Esophagus muscularis mucosa (tissue), 4 donors: ENCODE data around the gene APMAP. TPM values are rescaled to one million over a fixed set of nuclear protein-coding genes. Genes with fewer than 3 reads are reported as not detected.

Experiments used
- DNase-seq: peaks from one replicate; pipeline ENCODE4 v3.0.0-alpha.2; 2017; ENCODE audit errors: extremely low spot score
- H3K27ac ChIP-seq, 4 donors: fragments of 200-600 bp; sonication (generic); replicated peaks in 1 of 4; 1 replicate in 3 of 4; 2 replicates in 1 of 4; pipeline ENCODE4 v1.5.1; 2016 to 2019; ENCODE audit warnings: mild to moderate bottlenecking in 1 of 4
- H3K27me3 ChIP-seq, 4 donors: fragments of 200-600 bp; sonication (generic); one replicate each; pipeline versions ENCODE4 v1.5.1 to v1.6.0; 2016 to 2019
- H3K36me3 ChIP-seq, 4 donors: fragments of 200-600 bp; sonication (generic); one replicate each; pipeline ENCODE4 v1.5.1; 2016 to 2019
- H3K4me1 ChIP-seq, 4 donors: fragments of 200-600 bp; sonication (generic); one replicate each; pipeline ENCODE4 v1.5.1; 2016 to 2019
- H3K4me3 ChIP-seq, 4 donors: fragments of 200-600 bp; sonication (generic); 1 replicate in 2 of 4; 2 replicates in 2 of 4; pipeline ENCODE4 v1.5.1; 2016 to 2019; ENCODE audit warnings: mild to moderate bottlenecking in 4 of 4, moderate library complexity in 1 of 4
- H3K9me3 ChIP-seq, 4 donors: fragments of 200-600 bp; sonication (generic); 1 replicate in 3 of 4; 2 replicates in 1 of 4; pipeline ENCODE4 v1.5.1; 2016 to 2019
- CTCF ChIP-seq, 3 experiments: fragments of 200-600 bp in 2 of 3; fragments of 450-650 bp in 1 of 3; sonication (generic) in 2 of 3; IDR thresholded peaks; one replicate each; pipeline ENCODE4 v1.5.1; 2017 to 2019; ENCODE audit warnings: antibody characterized with exemption in 3 of 3, mild to moderate bottlenecking in 2 of 3, moderate library complexity in 1 of 3
- EP300 ChIP-seq: sonication (generic); formaldehyde crosslinking; IDR thresholded peaks from one replicate; pipeline ENCODE4 v1.6.1; 2017; ENCODE audit warnings: antibody characterized with exemption
- POLR2A ChIP-seq: fragments of 450-650 bp; IDR thresholded peaks from one replicate; pipeline ENCODE4 v1.6.1; 2017; ENCODE audit warnings: antibody characterized with exemption, moderate library complexity, mild to moderate bottlenecking, low read depth
- POLR2AphosphoS5 ChIP-seq, 2 donors: sonication (generic); formaldehyde crosslinking; IDR thresholded peaks; one replicate each; pipeline ENCODE4 v1.6.1; 2017; ENCODE audit warnings: antibody characterized with exemption in 2 of 2
- WGBS: methylation state at CpG from one replicate; pipeline ENCODE4 v1.1.5; 2018; 5-methylcytosine and 5-hydroxymethylcytosine counted together
- intact Hi-C: fragments of 100-400 bp; cut with DNase I; formaldehyde crosslinking; loops from one replicate; pipeline ENCODE4 v1.15.1; 2023
- total RNA-seq, 4 donors: library from RNA; depleted of rRNA; stranded (reverse); fragments of >200 nt; gene quantifications; one replicate each; pipeline versions ENCODE4 v1.1.0 to v1.2.1, GENCODE V29; 2016

Gene APMAP
- total RNA-seq, 4 donors from 2014 or later = 21.6 to 35.6 (median 32.5) TPM

GRCh38 chr20:24987244-24987643, 5.3 kb downstream of the APMAP start:
- DNase-seq = no peak
- 89% methylated on average over 2 of the region's 2 CpGs for WGBS
- H3K4me3 ChIP-seq = no peak overlapping the region
- H3K36me3 ChIP-seq = peaks cover 0 to 18% (median 13%) of the 10 kb centered on the region in 4 donors
- intact Hi-C loops = loop anchor here (5.0 kb wide), 1 partner anchor 415 kb away; no protein-coding TSS in a partner anchor
- TF ChIP-seq POLR2A = no peak
- no peak for TF ChIP-seq CTCF (IDR thresholded peaks at IDR 0.05)
- TF ChIP-seq EP300 = no peak
- TF ChIP-seq POLR2AphosphoS5 (IDR thresholded peaks at IDR 0.05) = no peak
- no peaks in the 10 kb centered on the region for H3K9me3 ChIP-seq
- no peaks in the 10 kb centered on the region for H3K27me3 ChIP-seq
- H3K4me1 ChIP-seq = peaks cover 15 to 39% (median 23%) of the 10 kb centered on the region in 4 donors
- no peak overlapping the region for H3K27ac ChIP-seq

GRCh38 chr20:24986436-24987015, 6.0 kb downstream of the APMAP start:
- TF ChIP-seq POLR2A = no peak
- no peak for TF ChIP-seq CTCF (IDR thresholded peaks at IDR 0.05)
- TF ChIP-seq EP300 = no peak
- TF ChIP-seq POLR2AphosphoS5 (IDR thresholded peaks at IDR 0.05) = no peak
- Histone ChIP-seq H3K4me3 (no peak overlapping the region), H3K9me3 (no peaks in the 10 kb centered on the region), H3K27ac (no peak overlapping the region), H3K36me3 (peaks cover 0 to 25% (median 16%) of the 10 kb centered on the region in 4 donors), H3K4me1 (peaks cover 10 to 34% (median 18%) of the 10 kb centered on the region in 4 donors), H3K27me3 (no peaks in the 10 kb centered on the region)
- intact Hi-C loops = loop anchor here (5.0 kb wide), 1 partner anchor 416 kb away; no protein-coding TSS in a partner anchor
- DNase-seq = no peak
- WGBS = 95% methylated on average over 7 of the region's 7 CpGs

- no peak for TF ChIP-seq POLR2A
- TF ChIP-seq CTCF (IDR thresholded peaks at IDR 0.05) = no peak
- TF ChIP-seq POLR2AphosphoS5 (IDR thresholded peaks at IDR 0.05) = no peak
- no peak for TF ChIP-seq EP300
- Histone ChIP-seq H3K9me3 (no peaks in the 10 kb centered on the region), H3K4me3 (no peak overlapping the region), H3K4me1 (peaks cover 3 to 27% (median 10%) of the 10 kb centered on the region in 4 donors), H3K27me3 (no peaks in the 10 kb centered on the region), H3K27ac (no peak overlapping the region), H3K36me3 (peaks cover 3 to 31% (median 22%) of the 10 kb centered on the region in 4 donors)
- WGBS = 58% methylated on average over 6 of the region's 6 CpGs
- no peak for DNase-seq
- intact Hi-C loops = loop anchor here (5.0 kb wide), 1 partner anchor 416 kb away; no protein-coding TSS in a partner anchor
Measured at GRCh38 chr20:24985802-24986201, 6.7 kb downstream of the APMAP start.

GRCh38 chr20:24984961-24985640, 7.5 kb downstream of the APMAP start:
- 75% methylated on average over 3 of the region's 3 CpGs for WGBS
- intact Hi-C loops = loop anchor here (5.0 kb wide), 1 partner anchor 417 kb away; no protein-coding TSS in a partner anchor
- no peak for DNase-seq
- Histone ChIP-seq H3K27ac (no peak overlapping the region), H3K27me3 (no peaks in the 10 kb centered on the region), H3K4me1 (peaks cover 3 to 24% (median 7%) of the 10 kb centered on the region in 4 donors), H3K4me3 (no peak overlapping the region), H3K9me3 (no peaks in the 10 kb centered on the region), H3K36me3 (peaks cover 10 to 38% (median 29%) of the 10 kb centered on the region in 4 donors)
- no peak for TF ChIP-seq EP300
- TF ChIP-seq CTCF (IDR thresholded peaks at IDR 0.05) = no peak
- no peak for TF ChIP-seq POLR2A
- no peak for TF ChIP-seq POLR2AphosphoS5 (IDR thresholded peaks at IDR 0.05)
